ENCODE measurements around the gene RGS14. TPM values are rescaled to one million over a fixed set of nuclear protein-coding genes. Genes with fewer than 3 reads are reported as not detected.
A peak's percentile ranks its signal among the peaks of the same experiment; 100 is the strongest.
"Not testable (repeated sequence)": the region's sequence is repeated elsewhere in the genome, so short reads cannot be mapped to it uniquely, and the experiment has no call there.

The RGS14 gene
- total RNA-seq, 2 donors from 2014 or later, result 41.3 to 50.8 TPM

- Mint-ChIP-seq H3K27me3 (ENCODE audit: low read depth) (no peaks in the 10 kb centered on the region), H3K9me3 (peaks cover 0 to 1% of the 10 kb centered on the region in 2 donors), H3K4me1 (ENCODE audit: low read depth) (peaks cover 70% of the 10 kb centered on the region), H3K4me3 (peak overlapping the region; percentile 73 to 87), H3K27ac (peak overlapping the region; percentile 80), H3K36me3 (ENCODE audit: insufficient read depth in 2 of 2) (peaks cover 6% of the 10 kb centered on the region in 2 donors)
- ATAC-seq (replicated peaks in 1 of 2), result no peak
- no peak for DNase-seq
Measured at GRCh38 chr5:177358370-177358819, 671 bp downstream of the RGS14 start.

GRCh38 chr5:177359451-177359851, 1.7 kb downstream of the RGS14 start:
- H3K4me1 Mint-ChIP-seq (ENCODE audit: low read depth), result peaks cover 80% of the 10 kb centered on the region
- ATAC-seq (replicated peaks in 1 of 2) (no peak), DNase-seq (no peak)
- peak overlapping the region; percentile 80 for H3K27ac Mint-ChIP-seq
- peaks cover 0 to 1% of the 10 kb centered on the region in 2 donors for H3K9me3 Mint-ChIP-seq
- peaks cover 6% of the 10 kb centered on the region in 2 donors for H3K36me3 Mint-ChIP-seq (ENCODE audit: insufficient read depth in 2 of 2)
- H3K4me3 Mint-ChIP-seq, result peak overlapping the region; percentile 73 to 87
- H3K27me3 Mint-ChIP-seq (ENCODE audit: low read depth), result no peaks in the 10 kb centered on the region

GRCh38 chr5:177359860-177360259, 2.1 kb downstream of the RGS14 start:
- H3K9me3 Mint-ChIP-seq, result peaks cover 0 to 1% of the 10 kb centered on the region in 2 donors
- peak overlapping the region; percentile 73 to 87 for H3K4me3 Mint-ChIP-seq
- H3K36me3 Mint-ChIP-seq (ENCODE audit: insufficient read depth in 2 of 2), result peaks cover 6% of the 10 kb centered on the region in 2 donors
- ATAC-seq (replicated peaks in 1 of 2) (no peak), DNase-seq (no peak)
- peak overlapping the region; percentile 43 for H3K27ac Mint-ChIP-seq
- H3K4me1 Mint-ChIP-seq (ENCODE audit: low read depth), result peaks cover 84% of the 10 kb centered on the region
- no peaks in the 10 kb centered on the region for H3K27me3 Mint-ChIP-seq (ENCODE audit: low read depth)

GRCh38 chr5:177360740-177361139, 3.0 kb downstream of the RGS14 start:
- H3K27ac Mint-ChIP-seq; H3K27me3 Mint-ChIP-seq (ENCODE audit: low read depth); H3K36me3 Mint-ChIP-seq (ENCODE audit: insufficient read depth in 2 of 2); ATAC-seq (replicated peaks in 1 of 2); H3K4me3 Mint-ChIP-seq; H3K9me3 Mint-ChIP-seq; DNase-seq: not testable (repeated sequence)
- peaks cover 90% of the 10 kb centered on the region for H3K4me1 Mint-ChIP-seq (ENCODE audit: low read depth)

- Mint-ChIP-seq H3K4me3 (peak overlapping the region; percentile 75 to 86), H3K4me1 (ENCODE audit: low read depth) (peaks cover 89% of the 10 kb centered on the region), H3K36me3 (ENCODE audit: insufficient read depth in 2 of 2) (peaks cover 0 to 4% of the 10 kb centered on the region in 2 donors), H3K27ac (peak overlapping the region; percentile 10), H3K9me3 (no peaks in the 10 kb centered on the region), H3K27me3 (ENCODE audit: low read depth) (no peaks in the 10 kb centered on the region)
- DNase-seq (peak in 1 of 2 donors; percentile 45), ATAC-seq (replicated peaks in 1 of 2) (no peak)
Measured at GRCh38 chr5:177361418-177362291, 3.9 kb downstream of the RGS14 start.

GRCh38 chr5:177362292-177362609, 4.5 kb downstream of the RGS14 start:
- H3K27ac Mint-ChIP-seq, result peak overlapping the region; percentile 10
- H3K36me3 Mint-ChIP-seq (ENCODE audit: insufficient read depth in 2 of 2), result peaks cover 2 to 4% of the 10 kb centered on the region in 2 donors
- DNase-seq (no peak), ATAC-seq (replicated peaks in 1 of 2) (no peak)
- peaks cover 86% of the 10 kb centered on the region for H3K4me1 Mint-ChIP-seq (ENCODE audit: low read depth)
- H3K4me3 Mint-ChIP-seq, result peak overlapping the region; percentile 75 to 86
- no peaks in the 10 kb centered on the region for H3K9me3 Mint-ChIP-seq
- H3K27me3 Mint-ChIP-seq (ENCODE audit: low read depth), result no peaks in the 10 kb centered on the region

GRCh38 chr5:177362610-177363507, 5.1 kb downstream of the RGS14 start:
- Mint-ChIP-seq H3K4me1 (ENCODE audit: low read depth) (peaks cover 81% of the 10 kb centered on the region), H3K27ac (no peak overlapping the region), H3K9me3 (no peaks in the 10 kb centered on the region), H3K4me3 (peak overlapping the region; percentile 75 to 86), H3K36me3 (ENCODE audit: insufficient read depth in 2 of 2) (peaks cover 2% of the 10 kb centered on the region in 2 donors), H3K27me3 (ENCODE audit: low read depth) (no peaks in the 10 kb centered on the region)
- peak; percentile 63 to 68 for ATAC-seq (replicated peaks in 1 of 2)
- peak; percentile 72 to 75 for DNase-seq

GRCh38 chr5:177363565-177363964, 5.8 kb downstream of the RGS14 start:
- no peak overlapping the region for H3K27ac Mint-ChIP-seq
- peaks cover 84% of the 10 kb centered on the region for H3K4me1 Mint-ChIP-seq (ENCODE audit: low read depth)
- DNase-seq (no peak), ATAC-seq (replicated peaks in 1 of 2) (no peak)
- peaks cover 2 to 5% of the 10 kb centered on the region in 2 donors for H3K36me3 Mint-ChIP-seq (ENCODE audit: insufficient read depth in 2 of 2)
- peak overlapping the region; percentile 75 to 86 for H3K4me3 Mint-ChIP-seq
- H3K27me3 Mint-ChIP-seq (ENCODE audit: low read depth), result no peaks in the 10 kb centered on the region
- H3K9me3 Mint-ChIP-seq, result no peaks in the 10 kb centered on the region

- H3K9me3 Mint-ChIP-seq, result no peaks in the 10 kb centered on the region
- H3K4me3 Mint-ChIP-seq, result peak overlapping the region; percentile 80 to 86
- DNase-seq, result peak; percentile 60 to 64
- no peaks in the 10 kb centered on the region for H3K27me3 Mint-ChIP-seq (ENCODE audit: low read depth)
- H3K4me1 Mint-ChIP-seq (ENCODE audit: low read depth), result peaks cover 84% of the 10 kb centered on the region
- peak overlapping the region; percentile 85 for H3K27ac Mint-ChIP-seq
- ATAC-seq (replicated peaks in 1 of 2), result peak; percentile 69 to 75
- H3K36me3 Mint-ChIP-seq (ENCODE audit: insufficient read depth in 2 of 2), result peaks cover 6 to 8% of the 10 kb centered on the region in 2 donors
Measured at GRCh38 chr5:177364159-177364962, 6.6 kb downstream of the RGS14 start.

GRCh38 chr5:177365845-177366527, 8.3 kb downstream of the RGS14 start:
- Mint-ChIP-seq H3K27me3 (ENCODE audit: low read depth) (no peaks in the 10 kb centered on the region), H3K4me3 (peak overlapping the region in 1 of 2 donors; percentile 40), H3K4me1 (ENCODE audit: low read depth) (peaks cover 70% of the 10 kb centered on the region), H3K27ac (no peak overlapping the region), H3K36me3 (ENCODE audit: insufficient read depth in 2 of 2) (peaks cover 7 to 8% of the 10 kb centered on the region in 2 donors), H3K9me3 (no peaks in the 10 kb centered on the region)
- no peak for ATAC-seq (replicated peaks in 1 of 2)
- no peak for DNase-seq

GRCh38 chr5:177366528-177367322, 9.0 kb downstream of the RGS14 start:
- ATAC-seq (replicated peaks in 1 of 2), result no peak
- Mint-ChIP-seq H3K36me3 (ENCODE audit: insufficient read depth in 2 of 2) (peaks cover 7 to 8% of the 10 kb centered on the region in 2 donors), H3K9me3 (no peaks in the 10 kb centered on the region), H3K27me3 (ENCODE audit: low read depth) (no peaks in the 10 kb centered on the region), H3K4me1 (ENCODE audit: low read depth) (peaks cover 69% of the 10 kb centered on the region), H3K4me3 (peak overlapping the region in 1 of 2 donors; percentile 40), H3K27ac (no peak overlapping the region)
- no peak for DNase-seq

Measured in activated T-cell treated with anti-CD3 and anti-CD28 coated beads, Interleukin-2, amount 50 U/mL, for 72 hours (primary cell).